Measurements from ENCODE around the gene FAH.
"Not testable (repeated sequence)": the region's sequence is repeated elsewhere in the genome, so short reads cannot be mapped to it uniquely, and the experiment has no call there.

GRCh38 chr15:80155378-80156175 lies 2.8 kb downstream of the FAH start:
- not testable (repeated sequence) for TF ChIP-seq POLR2A, CTCF (IDR thresholded peaks at IDR 0.05)
- peak in 1 of 2 donors; percentile 30 for TF ChIP-seq EP300 (IDR thresholded peaks at IDR 0.05)

Data from tibial nerve (tissue), 4 donors.